NCI-H1417 treated with DMSO at 0.1 percent for 48 hours (cell line): Measurements from ENCODE around the gene SLC35E3.
"Not testable (repeated sequence)": the region's sequence is repeated elsewhere in the genome, so short reads cannot be mapped to it uniquely, and the experiment has no call there.

Experiments
- DNase-seq: peaks from one replicate; lab custom pipeline; 2025; lab: John Stamatoyannopoulos, UW

SLC35E3 gene

GRCh38 chr12:68796399-68796798 lies 50.4 kb downstream of the SLC35E3 start:
- no peak for DNase-seq

GRCh38 chr12:68798882-68799234 lies 52.9 kb downstream of the SLC35E3 start:
- DNase-seq, result no peak

- DNase-seq, result no peak
Observed at GRCh38 chr12:68800294-68800693, 54.3 kb downstream of the SLC35E3 start.

GRCh38 chr12:68801124-68801523 lies 55.1 kb downstream of the SLC35E3 start:
- not testable (repeated sequence) for DNase-seq

GRCh38 chr12:68802372-68802745 lies 56.4 kb downstream of the SLC35E3 start:
- not testable (repeated sequence) for DNase-seq

- DNase-seq, result not testable (repeated sequence)
Observed at GRCh38 chr12:68802911-68803651, 57.1 kb downstream of the SLC35E3 start.

GRCh38 chr12:68803948-68804656 lies 58.1 kb downstream of the SLC35E3 start:
- DNase-seq, result no peak

- DNase-seq, result no peak
Observed at GRCh38 chr12:68804657-68805591, 58.9 kb downstream of the SLC35E3 start.

GRCh38 chr12:68805592-68806120 lies 59.7 kb downstream of the SLC35E3 start:
- no peak for DNase-seq

GRCh38 chr12:68806488-68807237 lies 60.7 kb downstream of the SLC35E3 start:
- no peak for DNase-seq

GRCh38 chr12:68807274-68807575 lies 61.2 kb downstream of the SLC35E3 start:
- DNase-seq, result not testable (repeated sequence)

- peak; percentile 87 for DNase-seq
Observed at GRCh38 chr12:68807576-68808387, 61.8 kb downstream of the SLC35E3 start, which contains the start of gene MDM2. Gene MDM2, plus strand, starts transcription at chr12:68808177. Its CDS starts 301 bp downstream, at chr12:68808478.

GRCh38 chr12:68808388-68809189 lies 62.6 kb downstream of the SLC35E3 start:
- DNase-seq, result peak; percentile 82

- no peak for DNase-seq
Observed at GRCh38 chr12:68809190-68810026, 63.4 kb downstream of the SLC35E3 start.

- DNase-seq, result not testable (repeated sequence)
Observed at GRCh38 chr12:68810027-68810389, 64.0 kb downstream of the SLC35E3 start.

GRCh38 chr12:68811573-68811972 lies 65.6 kb downstream of the SLC35E3 start:
- DNase-seq, result not testable (repeated sequence)

- no peak for DNase-seq
Observed at GRCh38 chr12:68812553-68813241, 66.7 kb downstream of the SLC35E3 start.

GRCh38 chr12:68813242-68813593 lies 67.2 kb downstream of the SLC35E3 start:
- DNase-seq, result no peak
